GM23338 (cell line): Measurements from ENCODE around the gene CCAR1. TPM values are rescaled to one million over a fixed set of nuclear protein-coding genes. Genes with fewer than 3 reads are reported as not detected.
"Not testable (repeated sequence)": the region's sequence is repeated elsewhere in the genome, so short reads cannot be mapped to it uniquely, and the experiment has no call there.

ENCODE experiments used
- ATAC-seq: fragments of 200-7000 bp; cut with Tn5 transposase; 3 replicates; pipeline ENCODE4 v1.9.1; 2020
- DNase-seq: peaks from one replicate; pipeline ENCODE4 v3.0.0-alpha.2; 2015; ENCODE audit warnings: low spot score
- H2AFZ ChIP-seq: fragments of 200-600 bp; sonication (generic); 2 replicates; pipeline ENCODE4 v1.8.0; 2016; ENCODE audit warnings: antibody characterized with exemption, mild to moderate bottlenecking, moderate library complexity
- H3F3A ChIP-seq: fragments of 200-600 bp; sonication (generic); replicated peaks from 2 replicates; pipeline ENCODE4 v1.8.0; 2017; ENCODE audit warnings: antibody characterized with exemption, mixed run types, low read depth
- H3K27ac ChIP-seq: fragments of 200-600 bp; sonication (generic); 2 replicates; pipeline ENCODE4 v1.6.1; 2016; ENCODE audit warnings: low read depth
- H3K27me3 ChIP-seq: fragments of 200-600 bp; sonication (generic); 2 replicates; pipeline ENCODE4 v1.8.0; 2016; ENCODE audit warnings: mild to moderate bottlenecking, mixed run types, moderate library complexity; ENCODE audit not compliant: insufficient read depth
- H3K36me3 ChIP-seq: fragments of 200-600 bp; sonication (generic); 2 replicates; pipeline ENCODE4 v1.8.0; 2016; ENCODE audit warnings: mild to moderate bottlenecking; ENCODE audit not compliant: insufficient read depth
- H3K4me1 ChIP-seq: fragments of 200-600 bp; sonication (generic); 2 replicates; pipeline ENCODE4 v1.8.0; 2016; ENCODE audit warnings: mild to moderate bottlenecking, moderate library complexity; ENCODE audit not compliant: insufficient read depth
- H3K4me2 ChIP-seq: fragments of 200-600 bp; sonication (generic); 2 replicates; pipeline ENCODE4 v1.7.1; 2017; ENCODE audit warnings: mixed run types
- H3K4me3 ChIP-seq: fragments of 200-600 bp; sonication (generic); 2 replicates; pipeline ENCODE4 v1.6.1; 2016; ENCODE audit warnings: mixed run types
- H3K79me2 ChIP-seq: fragments of 200-600 bp; sonication (generic); replicated peaks from 2 replicates; pipeline ENCODE4 v1.8.0; 2017; ENCODE audit warnings: mild to moderate bottlenecking; ENCODE audit not compliant: insufficient read depth
- H3K9me2 ChIP-seq: fragments of 200-600 bp; sonication (generic); 2 replicates; pipeline ENCODE4 v1.8.0; 2017; ENCODE audit not compliant: insufficient read depth
- H4K20me1 ChIP-seq: fragments of 200-600 bp; sonication (generic); replicated peaks from 2 replicates; pipeline ENCODE4 v1.8.0; 2017; ENCODE audit warnings: mild to moderate bottlenecking; ENCODE audit not compliant: insufficient read depth
- H3K27ac Mint-ChIP-seq: 2 replicates; pipeline ENCODE4 v1.8.0; 2020; ENCODE audit warnings: inconsistent platforms, mild to moderate bottlenecking, moderate library complexity, mixed read lengths
- H3K27me3 Mint-ChIP-seq: 3 replicates; pipeline ENCODE4 v1.8.0; 2022; ENCODE audit warnings: low read depth, mild to moderate bottlenecking, moderate library complexity, mixed read lengths, inconsistent platforms; ENCODE audit not compliant: insufficient read depth, poor library complexity
- H3K36me3 Mint-ChIP-seq: 3 replicates; pipeline ENCODE4 v1.8.0; 2021; ENCODE audit warnings: low read depth, mild to moderate bottlenecking, inconsistent platforms, moderate library complexity, mixed read lengths
- H3K4me1 Mint-ChIP-seq: 3 replicates; pipeline ENCODE4 v1.8.0; 2020; ENCODE audit warnings: mild to moderate bottlenecking, inconsistent platforms, mixed read lengths
- H3K4me3 Mint-ChIP-seq: 3 replicates; pipeline ENCODE4 v1.8.0; 2021; ENCODE audit warnings: moderate library complexity, mild to moderate bottlenecking, inconsistent platforms, mixed read lengths
- H3K9me3 Mint-ChIP-seq: 3 replicates; pipeline ENCODE4 v1.8.0; 2020; ENCODE audit warnings: moderate library complexity, mild to moderate bottlenecking, inconsistent platforms, mixed read lengths
- CREB1 ChIP-seq: fragments of 250-450 bp; sonication (Bioruptor Pico); IDR thresholded peaks from 2 replicates; pipeline ENCODE4 v1.5.0; 2020; ENCODE audit warnings: low read depth, mild to moderate bottlenecking, moderate library complexity
- EZH2phosphoT487 ChIP-seq: fragments of 200-600 bp; sonication (generic); IDR thresholded peaks from one replicate; pipeline ENCODE4 v1.8.1; 2018; ENCODE audit warnings: antibody characterized with exemption; ENCODE audit not compliant: unreplicated experiment
- NANOG ChIP-seq: IDR thresholded peaks from 2 replicates; pipeline ENCODE4 v1.6.1; 2016; ENCODE audit warnings: antibody characterized with exemption, borderline replicate concordance
- POLR2AphosphoS5 ChIP-seq: IDR thresholded peaks from 2 replicates; pipeline ENCODE4 v1.6.1; 2016; ENCODE audit warnings: antibody characterized with exemption, low read depth
- polyA plus RNA-seq: library from polyadenylated mRNA; unstranded; fragments of >200 nt; fragmentation: Nextera tagmentation; extraction: Ambion mirVana; gene quantifications from 2 replicates; pipeline ENCODE4 v1.2.1, GENCODE V29; 2016
- total RNA-seq: library from RNA; depleted of rRNA; stranded (reverse); fragments of >200 nt; shearing (Covaris generic); gene quantifications from 2 replicates; pipeline ENCODE4 v1.2.3, GENCODE V29; 2014
- TF ChIP-seq, protein P1 (sequence below), 2 experiments: fragments of 200-600 bp in 1 of 2; sonication (generic) in 1 of 2; conservative IDR thresholded peaks; 2 replicates each; pipeline versions ENCODE4 v1.5.1 to v1.6.1; 2016 to 2017; ENCODE audit warnings: antibody characterized with exemption in 2 of 2, low read depth in 2 of 2, mild to moderate bottlenecking in 2 of 2, moderate library complexity in 1 of 2

The CCAR1 gene
- total and polyA plus RNA-seq, 2 experiments from 2014 or later = 118 to 121 TPM

- H3K4me1 ChIP-seq, H3K27ac Mint-ChIP-seq, H4K20me1 ChIP-seq, H3K36me3 Mint-ChIP-seq, DNase-seq, H3F3A ChIP-seq, H3K4me3 ChIP-seq, H3K79me2 ChIP-seq, H3K36me3 ChIP-seq, H3K9me2 ChIP-seq, H3K4me3 Mint-ChIP-seq, ATAC-seq, H3K4me1 Mint-ChIP-seq, H3K27ac ChIP-seq, H3K9me3 Mint-ChIP-seq, H2AFZ ChIP-seq, H3K27me3 ChIP-seq, H3K27me3 Mint-ChIP-seq, H3K4me2 ChIP-seq: not testable (repeated sequence)
These were observed 99.3 kb downstream of the CCAR1 start for GRCh38 chr10:68820359-68820758.

DNA sequence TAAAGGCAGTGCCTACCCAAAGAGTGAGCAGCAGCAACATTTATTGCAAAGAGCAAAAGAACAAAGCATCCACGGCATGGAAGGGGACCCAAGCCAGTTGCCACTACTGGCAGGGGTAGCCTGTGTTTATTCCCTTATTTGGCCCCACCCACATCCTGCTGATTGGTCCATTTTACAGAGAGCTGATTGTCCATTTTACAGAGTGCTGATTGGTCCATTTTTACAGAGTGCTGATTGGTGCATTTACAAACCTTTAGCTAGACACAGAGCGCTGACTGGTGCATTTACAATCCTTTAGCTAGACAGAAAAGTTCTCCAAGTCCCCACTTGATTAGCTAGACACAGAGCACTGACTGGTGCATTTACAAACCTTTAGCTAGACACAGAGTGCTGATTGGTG is 101.6 kb downstream of the CCAR1 start:
- not testable (repeated sequence) for H3K36me3 ChIP-seq, H3K4me3 ChIP-seq, H3K9me2 ChIP-seq, H4K20me1 ChIP-seq, ATAC-seq, H3K36me3 Mint-ChIP-seq, H3F3A ChIP-seq, DNase-seq, H3K27ac ChIP-seq, H3K9me3 Mint-ChIP-seq, H3K4me3 Mint-ChIP-seq, H3K4me1 ChIP-seq, H3K79me2 ChIP-seq, H3K4me1 Mint-ChIP-seq, H3K4me2 ChIP-seq, H3K27me3 ChIP-seq, H2AFZ ChIP-seq, H3K27me3 Mint-ChIP-seq, H3K27ac Mint-ChIP-seq

DNA sequence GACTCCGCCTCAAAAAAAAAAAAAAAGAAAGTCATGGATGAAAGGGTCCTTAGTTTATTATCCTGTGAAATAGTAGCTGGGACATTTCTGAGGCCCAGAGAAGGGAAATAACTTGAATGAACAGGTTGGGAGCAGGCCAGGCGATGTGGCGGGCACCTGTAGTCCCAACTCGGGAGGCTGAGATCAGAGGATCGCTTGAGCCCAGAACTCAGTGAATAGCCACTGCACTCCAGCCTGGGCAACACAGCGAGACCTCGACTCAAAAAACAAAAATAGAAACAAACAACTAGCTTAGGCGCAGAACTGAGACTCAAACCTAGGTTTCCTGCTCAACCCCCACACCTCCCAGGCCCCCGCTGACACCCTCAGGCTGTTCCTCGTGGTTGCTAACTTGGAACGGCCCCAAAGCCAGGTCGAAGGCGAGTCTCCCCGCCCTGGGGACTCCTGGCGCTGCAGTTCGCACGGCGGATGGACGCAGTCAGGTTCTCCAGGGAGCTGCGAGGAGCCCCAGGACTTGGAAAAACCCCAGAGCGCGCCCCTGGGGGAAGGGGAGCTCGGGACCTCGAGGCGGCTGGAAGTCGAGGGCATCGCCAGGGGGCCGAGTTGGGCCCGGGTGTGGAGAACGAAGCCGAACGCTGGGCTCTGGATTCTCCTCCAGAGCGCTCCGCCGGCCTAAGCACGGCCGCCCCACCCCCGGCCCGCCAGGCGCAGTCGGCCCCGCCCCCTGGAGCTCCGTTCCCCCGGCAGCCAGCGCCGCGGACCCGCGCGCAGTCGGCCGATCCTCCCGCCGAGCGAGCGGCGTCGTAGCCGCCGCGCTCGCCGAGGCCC is 105.9 kb downstream of the CCAR1 start, which contains the start of gene STOX1:
Gene STOX1, plus strand, starts transcription at position 768 of the 828 bp plus-strand sequence. CDS start 93 bp downstream, outside the sequence.
- no peaks in the 10 kb centered on the region; the same call in 2 of the 3 replicates for H3K36me3 Mint-ChIP-seq
- H2AFZ ChIP-seq = peak within 1 kb of the TSS; percentile 99
- H3K27me3 Mint-ChIP-seq = peaks cover 18% of the 10 kb centered on the region

DNA sequence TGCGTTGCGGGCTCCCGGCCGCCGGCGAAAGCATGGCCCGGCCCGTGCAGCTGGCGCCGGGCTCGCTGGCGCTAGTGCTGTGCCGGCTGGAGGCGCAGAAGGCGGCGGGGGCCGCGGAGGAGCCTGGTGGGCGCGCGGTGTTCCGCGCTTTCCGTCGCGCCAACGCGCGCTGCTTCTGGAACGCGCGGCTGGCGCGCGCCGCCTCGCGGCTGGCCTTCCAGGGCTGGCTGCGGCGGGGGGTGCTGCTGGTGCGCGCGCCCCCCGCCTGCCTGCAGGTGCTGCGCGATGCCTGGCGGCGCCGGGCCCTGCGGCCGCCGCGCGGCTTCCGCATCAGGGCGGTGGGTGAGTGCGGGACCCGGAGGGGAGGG is 106.5 kb downstream of the CCAR1 start:
- H3K27ac ChIP-seq, H2AFZ ChIP-seq, H3K9me2 ChIP-seq, DNase-seq, H3K9me3 Mint-ChIP-seq, H3K4me3 Mint-ChIP-seq, H3K27ac Mint-ChIP-seq, H3K4me1 ChIP-seq, H3K79me2 ChIP-seq, H3K36me3 ChIP-seq, H4K20me1 ChIP-seq, H3K4me1 Mint-ChIP-seq, H3K36me3 Mint-ChIP-seq: not testable (repeated sequence)
- Histone ChIP-seq H3K4me2 (peak overlapping the region; percentile 90; the same call in 1 of the 2 replicates), H3K4me3 (peak overlapping the region; percentile 92), H3F3A (peaks cover 12% of the 10 kb centered on the region; the same call in 1 of the 2 replicates), H3K27me3 (peaks cover 34% of the 10 kb centered on the region)
- H3K27me3 Mint-ChIP-seq = peaks cover 18% of the 10 kb centered on the region
- ATAC-seq = peak; percentile 26

More for the DNA sequence above, 105.9 kb downstream of the CCAR1 start, which contains the start of gene STOX1:
- DNase-seq = peak; percentile 86
- no peaks in the 10 kb centered on the region for H3K79me2 ChIP-seq
- H3K4me1 Mint-ChIP-seq = peaks cover 5% of the 10 kb centered on the region; the same call in 1 of the 3 replicates
- no peaks in the 10 kb centered on the region for H3K4me1 ChIP-seq
- peak within 1 kb of the TSS; percentile 77 for H3K4me3 Mint-ChIP-seq
- H4K20me1 ChIP-seq = no peaks in the 10 kb centered on the region
- H3K27ac ChIP-seq = no peak within 1 kb of the TSS
- no peak within 1 kb of the TSS for H3K27ac Mint-ChIP-seq
- H3K4me3 ChIP-seq = peak within 1 kb of the TSS; percentile 92
- no peaks in the 10 kb centered on the region for H3K9me2 ChIP-seq
- peak within 1 kb of the TSS; percentile 90 for H3K4me2 ChIP-seq
- no peak for TF ChIP-seq CREB1 (CRISPR knock-in tag)
- no peak for TF ChIP-seq NANOG
- peak; percentile 21; the same call in 1 of the 2 replicates for TF ChIP-seq POLR2AphosphoS5
- TF ChIP-seq, protein P1, sequence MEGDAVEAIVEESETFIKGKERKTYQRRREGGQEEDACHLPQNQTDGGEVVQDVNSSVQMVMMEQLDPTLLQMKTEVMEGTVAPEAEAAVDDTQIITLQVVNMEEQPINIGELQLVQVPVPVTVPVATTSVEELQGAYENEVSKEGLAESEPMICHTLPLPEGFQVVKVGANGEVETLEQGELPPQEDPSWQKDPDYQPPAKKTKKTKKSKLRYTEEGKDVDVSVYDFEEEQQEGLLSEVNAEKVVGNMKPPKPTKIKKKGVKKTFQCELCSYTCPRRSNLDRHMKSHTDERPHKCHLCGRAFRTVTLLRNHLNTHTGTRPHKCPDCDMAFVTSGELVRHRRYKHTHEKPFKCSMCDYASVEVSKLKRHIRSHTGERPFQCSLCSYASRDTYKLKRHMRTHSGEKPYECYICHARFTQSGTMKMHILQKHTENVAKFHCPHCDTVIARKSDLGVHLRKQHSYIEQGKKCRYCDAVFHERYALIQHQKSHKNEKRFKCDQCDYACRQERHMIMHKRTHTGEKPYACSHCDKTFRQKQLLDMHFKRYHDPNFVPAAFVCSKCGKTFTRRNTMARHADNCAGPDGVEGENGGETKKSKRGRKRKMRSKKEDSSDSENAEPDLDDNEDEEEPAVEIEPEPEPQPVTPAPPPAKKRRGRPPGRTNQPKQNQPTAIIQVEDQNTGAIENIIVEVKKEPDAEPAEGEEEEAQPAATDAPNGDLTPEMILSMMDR (conservative IDR thresholded peaks at IDR 0.05; ENCODE audit: low read depth in 2 of 2) = 0 out of 4 replicates have a peak, but pooled peaks of 1 of the 2 experiments have one; percentile 9
- no peak for TF ChIP-seq EZH2phosphoT487
- H3K36me3 ChIP-seq = no peaks in the 10 kb centered on the region
- no peaks in the 10 kb centered on the region; the same call in 2 of the 3 replicates for H3K9me3 Mint-ChIP-seq
- peak; percentile 62 for ATAC-seq
- H3F3A ChIP-seq = peaks cover 12% of the 10 kb centered on the region; the same call in 1 of the 2 replicates
- peaks cover 34% of the 10 kb centered on the region for H3K27me3 ChIP-seq

DNA sequence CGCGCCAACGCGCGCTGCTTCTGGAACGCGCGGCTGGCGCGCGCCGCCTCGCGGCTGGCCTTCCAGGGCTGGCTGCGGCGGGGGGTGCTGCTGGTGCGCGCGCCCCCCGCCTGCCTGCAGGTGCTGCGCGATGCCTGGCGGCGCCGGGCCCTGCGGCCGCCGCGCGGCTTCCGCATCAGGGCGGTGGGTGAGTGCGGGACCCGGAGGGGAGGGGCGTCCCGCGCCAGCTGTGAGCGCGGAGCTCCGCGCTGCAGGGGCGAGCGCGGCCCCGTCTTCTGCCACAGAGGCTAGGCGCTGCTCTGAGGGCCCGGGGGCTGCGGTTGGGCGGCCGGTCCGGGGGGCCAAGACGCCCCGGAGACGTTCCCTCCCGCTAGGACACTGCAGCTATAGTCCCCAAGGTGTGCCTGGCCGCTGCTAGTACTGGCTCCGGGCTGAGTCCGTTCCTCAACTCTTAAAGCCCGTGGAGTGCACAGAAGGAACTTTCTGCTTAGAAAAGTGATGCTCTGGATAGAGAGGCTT is 107.1 kb downstream of the CCAR1 start:
- H2AFZ ChIP-seq = peak overlapping the region; percentile 96
- ATAC-seq (peak; percentile 69), DNase-seq (peak; percentile 43)
- Mint-ChIP-seq H3K4me3 (peak overlapping the region; percentile 65), H3K27me3 (peaks cover 18% of the 10 kb centered on the region)
- not testable (repeated sequence) for H3K9me3 Mint-ChIP-seq, H3K27ac ChIP-seq, H3K9me2 ChIP-seq, H3K4me1 Mint-ChIP-seq, H3K79me2 ChIP-seq, H3K4me1 ChIP-seq, H3K36me3 ChIP-seq, H4K20me1 ChIP-seq, H3K27ac Mint-ChIP-seq, H3K36me3 Mint-ChIP-seq
- H3F3A ChIP-seq = peaks cover 12% of the 10 kb centered on the region; the same call in 1 of the 2 replicates
- peak overlapping the region; percentile 67 for H3K4me3 ChIP-seq
- peak overlapping the region; percentile 87 for H3K4me2 ChIP-seq
- peaks cover 34% of the 10 kb centered on the region for H3K27me3 ChIP-seq
